Neutrophil (primary cell): ENCODE measurements around the gene TAAR2.
"Not testable (repeated sequence)": the region's sequence is repeated elsewhere in the genome, so short reads cannot be mapped to it uniquely, and the experiment has no call there.

ENCODE experiments used
- H3K27ac ChIP-seq: fragments of 200-600 bp; sonication (generic); 2 replicates; pipeline ENCODE4 v1.5.1; 2016; ENCODE audit warnings: mild to moderate bottlenecking, moderate library complexity
- H3K27me3 ChIP-seq: fragments of 200-600 bp; sonication (generic); 2 replicates; pipeline ENCODE4 v1.6.0; 2016; ENCODE audit warnings: mild to moderate bottlenecking
- H3K36me3 ChIP-seq: fragments of 200-600 bp; sonication (generic); 2 replicates; pipeline ENCODE4 v1.5.1; 2017
- H3K4me1 ChIP-seq, 2 experiments: fragments of 200-600 bp in 1 of 2; sonication (generic) in 1 of 2; 1 replicate in 1 of 2; 2 replicates in 1 of 2; pipeline versions ENCODE4 v1.5.1 to v1.6.1; 2013 to 2016; ENCODE audit warnings: low read depth in 1 of 2, low read length in 1 of 2, mild to moderate bottlenecking in 1 of 2, moderate library complexity in 1 of 2; ENCODE audit not compliant: control insufficient read depth in 1 of 2, insufficient read depth in 1 of 2
- H3K4me3 ChIP-seq, 2 experiments: fragments of 200-600 bp in 1 of 2; sonication (generic) in 1 of 2; 1 replicate in 1 of 2; 2 replicates in 1 of 2; pipeline ENCODE4 v1.5.1; 2013 to 2016; ENCODE audit warnings: low read depth in 1 of 2, low read length in 1 of 2, mild to moderate bottlenecking in 1 of 2, moderate library complexity in 1 of 2
- H3K9me3 ChIP-seq: fragments of 200-600 bp; sonication (generic); 2 replicates; pipeline ENCODE4 v1.5.1; 2016
- CTCF ChIP-seq: fragments of 200-600 bp; sonication (generic); IDR thresholded peaks from 2 replicates; pipeline ENCODE4 v1.5.1; 2016; ENCODE audit warnings: antibody characterized with exemption

TAAR2 gene

GRCh38 chr6:132650429-132650828, 26.4 kb upstream of the TAAR2 start:
- Histone ChIP-seq H3K36me3 (no peaks in the 10 kb centered on the region), H3K4me1 (peaks cover 0 to 11% of the 10 kb centered on the region in 2 experiments), H3K4me3 (no peak overlapping the region), H3K27ac (no peak overlapping the region), H3K27me3 (no peaks in the 10 kb centered on the region), H3K9me3 (no peaks in the 10 kb centered on the region)
- no peak for TF ChIP-seq CTCF

DNA sequence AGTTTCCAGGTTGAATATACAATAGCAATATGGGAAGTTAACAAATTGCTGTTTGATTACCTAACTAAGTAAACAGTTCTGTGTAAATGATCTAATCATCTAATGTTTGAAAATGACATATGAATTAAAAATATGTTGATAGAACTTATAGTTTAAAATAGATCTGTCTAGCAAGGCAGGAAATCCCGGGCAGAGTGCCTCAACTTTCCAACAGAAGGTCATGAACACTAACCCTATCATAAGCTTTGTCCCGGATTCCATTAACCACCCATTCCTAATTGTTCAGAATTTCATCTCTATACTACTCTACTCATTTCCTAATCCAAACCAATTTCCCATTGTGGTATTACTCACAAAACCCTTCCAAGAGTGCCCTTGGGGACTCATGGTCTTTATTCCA, 24.8 kb upstream of the TAAR2 start:
- TF ChIP-seq CTCF: no peak
- H3K27ac ChIP-seq: no peak overlapping the region
- H3K36me3 ChIP-seq: no peaks in the 10 kb centered on the region
- peaks cover 0 to 11% of the 10 kb centered on the region in 2 experiments for H3K4me1 ChIP-seq
- H3K4me3 ChIP-seq: no peak overlapping the region
- no peaks in the 10 kb centered on the region for H3K27me3 ChIP-seq
- no peaks in the 10 kb centered on the region for H3K9me3 ChIP-seq

- H3K4me3 ChIP-seq: no peak overlapping the region
- H3K4me1 ChIP-seq: peaks cover 0 to 11% of the 10 kb centered on the region in 2 experiments
- H3K27me3 ChIP-seq: no peaks in the 10 kb centered on the region
- H3K9me3 ChIP-seq: no peaks in the 10 kb centered on the region
- H3K36me3 ChIP-seq: no peaks in the 10 kb centered on the region
- H3K27ac ChIP-seq: no peak overlapping the region
- TF ChIP-seq CTCF: no peak
Measured at GRCh38 chr6:132648356-132648755, 24.3 kb upstream of the TAAR2 start.

- Histone ChIP-seq H3K9me3 (no peaks in the 10 kb centered on the region), H3K4me3 (no peak overlapping the region), H3K27me3 (no peaks in the 10 kb centered on the region), H3K27ac (no peak overlapping the region), H3K4me1 (no peaks in the 10 kb centered on the region), H3K36me3 (no peaks in the 10 kb centered on the region)
- no peak for TF ChIP-seq CTCF
Measured at GRCh38 chr6:132643547-132643946, 19.5 kb upstream of the TAAR2 start.

DNA sequence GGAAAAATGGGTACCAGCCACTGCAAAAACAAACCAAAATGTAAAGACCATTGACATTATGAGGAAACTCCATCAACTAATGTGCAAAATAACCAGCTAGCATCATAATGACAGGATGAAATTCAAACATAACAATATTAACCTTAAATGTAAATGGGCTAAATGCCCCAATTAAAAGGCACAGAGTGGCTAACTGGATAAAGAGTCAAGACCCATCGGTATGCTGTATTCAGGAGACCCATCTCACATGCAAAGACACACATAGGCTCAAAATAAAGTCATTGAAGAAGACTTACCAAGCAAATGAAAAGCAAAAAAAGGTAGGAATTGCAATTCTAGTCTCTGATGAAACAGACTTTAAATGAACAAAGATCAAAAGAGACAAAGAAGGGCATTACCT, 13.1 kb upstream of the TAAR2 start:
- not testable (repeated sequence) for H3K4me3 ChIP-seq, H3K9me3 ChIP-seq, H3K27ac ChIP-seq, H3K4me1 ChIP-seq, H3K36me3 ChIP-seq, H3K27me3 ChIP-seq

DNA sequence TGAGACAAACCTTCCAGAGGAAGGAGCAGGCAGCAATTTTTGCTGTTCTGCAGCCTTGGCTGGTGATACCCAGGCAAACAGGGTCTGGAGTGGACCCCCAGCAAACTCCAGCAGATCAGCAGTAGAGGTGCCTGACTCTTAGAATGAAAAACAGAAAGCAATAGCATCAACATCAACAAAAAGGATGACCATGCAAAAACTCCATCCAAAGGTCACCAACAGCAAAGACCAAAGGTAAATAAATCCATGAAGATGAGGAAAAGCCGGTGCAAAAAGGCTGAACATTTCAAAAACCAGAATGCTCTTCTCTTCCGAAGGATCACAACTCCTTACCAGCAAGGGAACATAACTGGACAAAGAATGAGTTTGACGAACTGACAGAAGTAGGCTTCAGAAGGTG, 11.8 kb upstream of the TAAR2 start:
- H3K27me3 ChIP-seq, H3K27ac ChIP-seq, H3K4me3 ChIP-seq, H3K9me3 ChIP-seq, H3K4me1 ChIP-seq, H3K36me3 ChIP-seq: not testable (repeated sequence)

DNA sequence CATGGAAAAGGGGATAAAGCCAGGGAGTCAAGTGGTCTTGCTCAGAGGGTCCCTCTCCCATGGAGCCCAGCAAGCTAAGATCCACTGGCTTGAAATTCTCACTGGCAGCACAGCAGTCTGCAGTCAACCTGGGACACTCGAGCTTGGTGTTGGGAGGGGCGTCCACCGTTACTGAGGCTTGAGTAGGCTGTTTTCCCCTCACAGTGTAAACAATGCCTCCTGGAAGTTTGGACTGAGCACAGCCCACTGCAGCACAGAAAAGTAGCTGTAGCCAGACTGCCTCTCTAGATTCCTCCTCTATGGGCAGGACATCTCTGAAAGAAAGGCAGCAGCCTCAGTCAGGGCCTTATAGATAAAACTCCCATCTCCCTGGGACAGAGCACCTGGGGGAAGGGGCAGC, 11.2 kb upstream of the TAAR2 start:
- H3K27me3 ChIP-seq, H3K27ac ChIP-seq: not testable (repeated sequence)

More for the DNA sequence above, 11.2 kb upstream of the TAAR2 start:
- not testable (repeated sequence) for H3K4me1 ChIP-seq, H3K9me3 ChIP-seq, H3K4me3 ChIP-seq, H3K36me3 ChIP-seq
